GM13977 (cell line): ENCODE results near the gene INPP5E.

Source experiments
- DNase-seq: peaks from one replicate; pipeline ENCODE4 v3.0.0; 2012; ENCODE audit warnings: low spot score
- CTCF ChIP-seq: IDR thresholded peaks from 2 replicates; pipeline ENCODE4 v1.5.1; 2012; ENCODE audit warnings: mild to moderate bottlenecking, control low read depth; ENCODE audit not compliant: insufficient read depth; ENCODE audit errors: extremely low read depth, missing control alignments
- in situ Hi-C: fragments of 300-500 bp; cut with MboI; formaldehyde crosslinking; loops from one replicate; pipeline ENCODE4 v1.12.0; 2022; ENCODE audit warnings: low sequenced_read_pairs, low pct_unique_long_range_greater_than_20kb, mixed read lengths, inconsistent platforms; ENCODE audit not compliant: unreplicated experiment

INPP5E gene

DNA sequence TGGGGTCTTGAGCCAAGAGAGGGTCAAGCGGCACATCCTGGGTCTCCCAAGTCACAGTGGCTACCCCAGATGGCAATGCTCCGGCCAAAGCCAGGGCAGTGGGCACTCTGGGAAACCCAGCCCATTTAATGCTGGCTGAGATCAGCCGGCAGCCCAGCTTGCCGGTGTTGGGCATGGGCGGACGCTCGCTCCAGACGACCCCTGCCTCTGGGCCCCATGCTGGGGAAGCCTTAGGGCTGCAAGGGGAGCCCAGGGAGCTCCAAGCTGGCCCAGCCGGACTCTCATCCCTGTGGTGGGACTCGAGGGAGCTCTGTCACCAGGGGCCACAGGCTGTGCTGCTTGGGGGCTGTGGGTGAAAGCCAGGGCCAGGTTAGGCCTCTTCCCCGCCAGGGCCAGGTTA is 60.2 kb downstream of the INPP5E start:
- no peak for TF ChIP-seq CTCF
- in situ Hi-C loops, result no loop called here
- DNase-seq, result no peak

DNA sequence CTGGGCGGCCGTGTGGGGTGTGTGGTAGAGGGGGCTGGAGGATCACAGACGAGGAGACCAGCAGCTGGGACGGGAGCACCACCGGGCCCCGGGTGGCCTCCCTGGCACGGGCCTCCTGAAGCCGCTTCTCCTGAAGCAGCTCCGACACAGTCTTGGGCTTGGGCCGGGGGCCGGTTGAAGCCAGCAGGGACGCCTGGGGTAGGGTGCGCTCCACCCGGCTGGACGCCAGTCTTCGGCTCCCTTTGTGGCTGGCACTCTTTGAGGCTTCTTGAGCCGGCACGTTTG is 60.7 kb downstream of the INPP5E start:
- no peak for TF ChIP-seq CTCF
- in situ Hi-C loops, result no loop called here
- DNase-seq, result no peak
